GF-D8 (cell line): Measurements from ENCODE around the gene KIFAP3.
"Not testable (repeated sequence)": the region's sequence is repeated elsewhere in the genome, so short reads cannot be mapped to it uniquely, and the experiment has no call there.

ENCODE experiments used
- DNase-seq: peaks from one replicate; lab custom pipeline; 2025; lab: John Stamatoyannopoulos, UW

The KIFAP3 gene

DNA sequence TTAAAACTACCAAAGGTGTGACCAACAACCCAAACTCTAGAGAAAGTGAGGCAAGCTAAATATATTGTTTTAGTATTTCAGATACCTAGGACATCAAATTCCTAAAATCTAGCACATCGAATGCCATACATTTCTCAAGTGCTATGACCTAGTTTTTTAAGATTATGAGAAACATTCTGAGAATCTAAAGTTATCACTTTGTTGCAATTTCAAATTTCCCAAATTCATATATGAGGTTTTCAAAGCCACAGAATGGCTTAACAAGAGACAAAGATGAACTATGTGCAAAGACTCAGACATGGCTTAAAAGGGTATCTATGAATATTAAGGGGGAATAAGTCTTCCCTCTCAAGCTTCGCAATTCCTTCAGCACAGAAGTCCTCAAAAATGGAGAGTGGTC, 187.6 kb downstream of the KIFAP3 start:
- no peak for DNase-seq

- DNase-seq = no peak
Measured at GRCh38 chr1:169886422-169886821, 188.1 kb downstream of the KIFAP3 start.

DNA sequence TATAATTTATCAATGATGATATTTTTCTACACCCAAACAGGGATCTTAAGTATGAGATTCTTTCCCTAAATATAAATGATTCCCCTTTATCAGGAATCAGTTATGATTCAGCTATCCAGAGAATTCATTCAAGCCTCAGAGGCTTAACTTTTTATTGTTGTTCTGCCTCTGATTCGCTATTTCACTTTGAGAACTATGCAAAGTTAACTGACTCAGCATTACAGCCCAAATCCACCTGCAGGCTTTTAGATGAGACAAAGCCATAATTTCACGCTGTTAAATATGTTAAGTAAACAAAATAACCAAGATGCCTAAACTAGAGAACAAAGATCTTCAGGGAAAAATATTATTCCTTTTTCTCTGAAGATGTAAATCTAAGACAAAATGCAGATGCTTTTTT, 189.3 kb downstream of the KIFAP3 start:
- DNase-seq = no peak

DNA sequence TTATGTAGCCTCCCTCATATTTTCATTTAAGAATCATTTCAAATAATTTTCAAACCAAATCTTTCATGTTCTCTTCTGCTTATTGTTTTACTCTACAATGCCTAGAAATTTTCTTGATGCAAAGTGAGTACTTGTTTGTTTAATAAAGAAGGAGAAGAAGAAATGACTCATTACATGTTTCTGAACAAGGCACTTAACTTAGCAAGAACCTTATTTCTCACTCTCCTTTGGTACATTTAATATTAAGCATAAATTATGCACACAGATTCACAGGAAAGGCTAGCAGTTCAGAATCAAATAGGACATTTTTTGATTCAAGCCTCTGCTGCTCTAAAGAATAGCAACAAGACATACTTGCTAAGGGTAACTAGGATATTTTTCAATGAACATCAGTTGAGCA, 189.9 kb downstream of the KIFAP3 start:
- no peak for DNase-seq

DNA sequence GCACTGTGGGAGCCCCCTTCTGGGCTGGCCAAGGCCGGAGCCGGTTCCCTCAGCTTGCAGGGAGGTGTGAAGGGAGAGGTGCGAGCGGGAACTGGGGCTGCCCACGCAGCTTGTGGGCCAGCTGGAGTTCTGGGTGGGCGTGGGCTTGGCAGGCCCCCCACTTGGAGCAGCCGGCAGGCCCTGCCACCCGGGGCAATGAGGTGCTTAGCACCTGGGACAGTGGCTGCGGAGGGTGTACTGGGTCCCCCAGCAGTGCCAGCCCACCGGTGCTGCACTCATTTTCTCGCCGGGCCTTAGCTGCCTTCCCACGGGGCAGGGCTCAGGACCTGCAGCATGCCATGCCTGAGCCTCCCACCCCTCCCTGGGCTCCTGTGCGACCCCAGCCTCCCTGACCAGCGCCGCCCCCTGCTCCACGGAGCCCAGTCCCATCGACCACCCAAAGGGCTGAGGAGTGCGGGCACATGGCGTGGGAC, 192.4 kb downstream of the KIFAP3 start:
- DNase-seq = no peak

DNA sequence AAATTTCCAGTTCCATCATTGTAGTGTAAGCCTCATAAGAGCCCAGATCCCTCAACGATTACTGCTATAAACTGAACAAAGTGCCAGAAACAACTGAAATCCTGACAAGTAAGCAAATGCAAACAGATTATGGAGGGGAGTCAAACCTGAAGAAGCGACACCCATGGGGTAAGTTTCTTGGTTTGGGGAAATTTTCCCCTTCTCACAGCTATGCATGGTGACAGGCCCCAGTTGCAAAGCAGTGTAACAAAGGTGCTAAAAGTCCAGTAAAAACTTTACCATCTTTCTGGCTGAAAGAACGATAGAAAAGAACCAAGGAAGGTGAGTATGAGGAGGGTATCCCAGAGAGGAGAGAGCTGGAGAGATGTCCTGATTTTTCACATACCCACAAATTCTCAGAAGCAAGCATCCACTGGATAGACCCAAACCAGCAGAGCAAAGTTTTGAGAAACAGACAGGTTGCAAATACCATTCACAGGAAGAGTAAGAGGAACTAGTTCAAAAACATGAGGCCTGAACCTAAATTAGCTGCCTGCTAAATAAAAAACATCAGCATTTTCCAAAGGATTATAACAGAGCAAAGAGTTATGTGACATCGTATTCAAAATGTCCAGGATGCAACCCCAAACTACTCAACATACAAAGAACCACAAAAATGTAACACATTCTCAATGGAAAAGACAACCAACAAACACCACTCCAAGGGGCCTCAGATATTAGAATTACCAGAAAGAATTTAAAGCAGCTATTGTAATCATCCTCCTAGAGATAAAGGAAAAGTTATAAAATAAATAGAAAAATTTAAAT, 195.3 kb downstream of the KIFAP3 start:
- no peak for DNase-seq

- DNase-seq = no peak
Measured at GRCh38 chr1:169878498-169878897, 196.0 kb downstream of the KIFAP3 start.

DNA sequence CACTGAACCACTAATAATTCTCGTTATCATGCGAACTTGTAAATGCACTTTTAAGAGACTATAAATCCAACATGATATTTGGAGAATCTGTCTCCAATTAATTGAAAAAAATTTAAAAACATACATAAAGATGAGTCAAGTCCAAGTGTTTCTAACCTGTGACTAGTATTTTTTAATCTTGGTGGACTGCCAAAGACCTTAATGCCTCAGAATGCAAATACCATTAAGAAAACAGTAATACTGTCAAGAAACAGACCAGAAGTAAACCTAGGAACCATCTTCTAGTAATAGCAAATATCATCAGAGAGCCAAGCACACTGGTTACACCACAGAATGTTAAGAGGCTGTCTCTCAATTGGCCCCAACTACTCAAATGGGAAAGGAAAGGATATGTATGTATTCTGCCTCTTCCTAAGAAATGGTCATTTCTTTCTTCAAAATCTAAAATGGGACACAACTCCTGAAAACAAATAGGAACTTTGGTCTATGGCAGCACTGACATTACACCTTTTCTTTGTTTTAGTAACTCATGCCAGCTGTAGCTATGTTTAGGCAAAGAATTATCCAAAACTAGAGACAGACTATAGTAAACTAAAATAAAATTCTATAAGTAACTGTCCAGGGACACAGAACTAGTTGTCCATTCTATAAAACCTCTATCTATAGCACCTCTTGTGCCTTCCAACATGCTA, 196.5 kb downstream of the KIFAP3 start:
- no peak for DNase-seq

- DNase-seq = no peak
Measured at GRCh38 chr1:169874229-169874628, 200.3 kb downstream of the KIFAP3 start.

DNA sequence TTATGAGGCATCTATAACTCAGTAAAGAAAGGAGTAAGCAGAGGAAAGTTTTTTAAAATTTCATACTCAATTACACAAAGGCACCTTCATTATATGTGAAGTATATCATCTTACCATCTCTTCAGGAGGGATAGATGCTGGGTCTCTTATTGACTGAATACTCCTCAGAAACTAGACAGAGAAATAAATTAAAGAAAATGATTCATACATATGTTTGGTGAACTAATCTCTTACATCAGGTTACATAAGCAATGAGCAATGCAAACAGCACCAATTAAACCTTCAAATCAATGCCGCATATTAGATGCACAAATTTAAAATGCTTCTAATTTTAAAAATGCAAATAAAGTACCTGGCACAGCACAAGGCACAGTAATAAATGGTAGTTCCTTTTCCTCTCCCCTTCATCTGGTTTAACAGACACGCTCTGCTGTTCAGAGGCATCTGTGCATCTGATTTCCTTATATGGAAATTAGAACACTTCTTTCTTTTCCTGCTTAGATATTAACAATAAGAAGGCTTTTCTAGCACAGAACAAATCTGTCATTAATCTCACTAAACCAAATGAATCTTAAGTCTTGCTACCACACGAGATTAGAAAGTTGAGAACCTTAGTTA, 200.8 kb downstream of the KIFAP3 start:
- DNase-seq = no peak

DNA sequence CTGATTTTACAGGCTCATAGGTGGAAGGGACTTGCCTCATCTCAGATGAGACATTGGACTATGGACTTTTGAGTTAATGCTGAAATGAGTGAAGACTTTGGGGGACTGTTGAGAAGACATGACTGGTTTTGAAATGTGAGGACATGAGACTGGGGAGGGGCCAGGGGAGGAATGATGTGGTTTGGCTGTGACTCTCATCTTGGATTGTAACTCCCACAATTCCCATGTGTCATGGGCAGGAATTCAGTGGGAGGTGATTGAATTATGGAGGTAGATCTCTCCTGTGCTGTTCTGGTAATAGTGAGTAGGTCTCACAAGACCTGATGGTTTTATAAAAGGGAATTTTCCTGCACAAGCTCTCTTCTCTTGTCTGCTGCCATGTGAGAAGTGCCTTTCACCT, 201.6 kb downstream of the KIFAP3 start:
- no peak for DNase-seq

- DNase-seq = not testable (repeated sequence)
Measured at GRCh38 chr1:169871988-169872387, 202.5 kb downstream of the KIFAP3 start.
